8988T (cell line): ENCODE results near the gene NLN.
"Not testable (repeated sequence)": the region's sequence is repeated elsewhere in the genome, so short reads cannot be mapped to it uniquely, and the experiment has no call there.

Experiments used
- DNase-seq: peaks from one replicate; pipeline ENCODE4 v3.0.0; 2011

NLN gene

GRCh38 chr5:65734196-65734775 lies 12.3 kb downstream of the NLN start:
- DNase-seq: not testable (repeated sequence)

GRCh38 chr5:65734921-65735320 lies 12.9 kb downstream of the NLN start:
- DNase-seq: no peak

- DNase-seq: no peak
These were observed 14.0 kb downstream of the NLN start for GRCh38 chr5:65736011-65736410.

- DNase-seq: no peak
These were observed 15.8 kb downstream of the NLN start for GRCh38 chr5:65737842-65738241.

GRCh38 chr5:65738305-65738704 lies 16.3 kb downstream of the NLN start:
- DNase-seq: no peak

GRCh38 chr5:65739162-65739561 lies 17.2 kb downstream of the NLN start:
- no peak for DNase-seq

GRCh38 chr5:65742565-65743231 lies 20.7 kb downstream of the NLN start:
- peak; percentile 28 for DNase-seq

- DNase-seq: no peak
These were observed 27.3 kb downstream of the NLN start for GRCh38 chr5:65749221-65749844.

- DNase-seq: no peak
These were observed 28.0 kb downstream of the NLN start for GRCh38 chr5:65749956-65750355.

- DNase-seq: no peak
These were observed 28.9 kb downstream of the NLN start for GRCh38 chr5:65750938-65751337.

GRCh38 chr5:65753189-65753588 lies 31.2 kb downstream of the NLN start:
- no peak for DNase-seq

- no peak for DNase-seq
These were observed 36.6 kb downstream of the NLN start for GRCh38 chr5:65758546-65759144.

- DNase-seq: no peak
These were observed 38.7 kb downstream of the NLN start for GRCh38 chr5:65760504-65761275.

GRCh38 chr5:65762234-65762633 lies 40.2 kb downstream of the NLN start:
- DNase-seq: no peak

GRCh38 chr5:65765582-65765981 lies 43.6 kb downstream of the NLN start:
- no peak for DNase-seq

- DNase-seq: no peak
These were observed 44.2 kb downstream of the NLN start for GRCh38 chr5:65766175-65766574.

GRCh38 chr5:65766781-65767180 lies 44.8 kb downstream of the NLN start:
- no peak for DNase-seq

GRCh38 chr5:65767565-65767964 lies 45.6 kb downstream of the NLN start:
- no peak for DNase-seq

- no peak for DNase-seq
These were observed 46.8 kb downstream of the NLN start for GRCh38 chr5:65768723-65769346.

GRCh38 chr5:65769539-65769938 lies 47.5 kb downstream of the NLN start:
- no peak for DNase-seq

- no peak for DNase-seq
These were observed 49.3 kb downstream of the NLN start for GRCh38 chr5:65771266-65771665.

- DNase-seq: not testable (repeated sequence)
These were observed 51.0 kb downstream of the NLN start for GRCh38 chr5:65772963-65773362.

- no peak for DNase-seq
These were observed 52.3 kb downstream of the NLN start for GRCh38 chr5:65774346-65774745.
